HEK293 (cell line): ENCODE data around the gene DNHD1.

ENCODE experiments used
- CTCF ChIA-PET: fragments of 350-600 bp; formaldehyde crosslinking; extraction: SDS; loops from one replicate; lab custom pipeline; 2021; ENCODE audit warnings: antibody characterized with exemption; lab: Yijun Ruan, JAX
- POLR2A ChIA-PET: fragments of 300-600 bp; formaldehyde crosslinking; extraction: SDS; loops from one replicate; lab custom pipeline; 2020; ENCODE audit warnings: antibody characterized with exemption, inconsistent platforms; lab: Yijun Ruan, JAX
- H3K27ac ChIP-seq: fragments of 200-500 bp; sonication (Bioruptor generic); 2 replicates; pipeline ENCODE4 v1.5.1; 2014; ENCODE audit warnings: low read depth, low read length, control low read depth, inconsistent platforms; ENCODE audit errors: extremely low read depth
- H3K36me3 ChIP-seq, 2 experiments: fragments of 200-500 bp in 1 of 2; sonication (Bioruptor generic) in 1 of 2; 1 replicate in 1 of 2; 2 replicates in 1 of 2; pipeline ENCODE4 v1.5.1; 2014 to 2017; ENCODE audit warnings: inconsistent platforms in 2 of 2, low read length in 2 of 2; ENCODE audit not compliant: control insufficient read depth in 2 of 2, insufficient read depth in 1 of 2
- H3K4me1 ChIP-seq: fragments of 200-500 bp; sonication (Bioruptor generic); 2 replicates; pipeline ENCODE4 v1.5.1; 2014; ENCODE audit warnings: mild to moderate bottlenecking, low read length, inconsistent platforms; ENCODE audit not compliant: control insufficient read depth, insufficient read depth
- H3K4me3 ChIP-seq: 2 replicates; pipeline ENCODE4 v1.5.1; 2011; ENCODE audit warnings: low read depth, mild to moderate bottlenecking, control low read depth, low read length, moderate library complexity
- H3K9me3 ChIP-seq: fragments of 200-500 bp; sonication (Bioruptor generic); 2 replicates; pipeline ENCODE4 v1.5.1; 2014; ENCODE audit warnings: low read depth, low read length, inconsistent platforms; ENCODE audit not compliant: control insufficient read depth, insufficient read depth
- GLIS2 ChIP-seq: fragments of 450-650 bp; formaldehyde crosslinking; IDR thresholded peaks from 2 replicates; pipeline ENCODE4 v1.5.1; 2016; ENCODE audit warnings: missing biosample characterization, missing genetic modification characterization
- MYNN ChIP-seq: fragments of 450-650 bp; formaldehyde crosslinking; IDR thresholded peaks from 2 replicates; pipeline ENCODE4 v1.5.1; 2016; ENCODE audit warnings: missing biosample characterization, missing genetic modification characterization, borderline replicate concordance
- WT1 ChIP-seq: fragments of 450-650 bp; formaldehyde crosslinking; IDR thresholded peaks from 2 replicates; pipeline ENCODE4 v1.5.1; 2016; ENCODE audit warnings: missing biosample characterization, missing genetic modification characterization
- ZFHX2 ChIP-seq: fragments of 450-650 bp; formaldehyde crosslinking; conservative IDR thresholded peaks from 2 replicates; pipeline ENCODE4 v1.5.1; 2016; ENCODE audit warnings: missing biosample characterization, missing genetic modification characterization
- ZNF24 ChIP-seq: fragments of 450-650 bp; formaldehyde crosslinking; IDR thresholded peaks from 2 replicates; pipeline ENCODE4 v1.5.1; 2016; ENCODE audit warnings: missing biosample characterization, missing genetic modification characterization
- ZNF423 ChIP-seq: fragments of 450-650 bp; formaldehyde crosslinking; IDR thresholded peaks from 2 replicates; pipeline ENCODE4 v1.5.1; 2016; ENCODE audit warnings: missing biosample characterization, missing genetic modification characterization
- ZNF571 ChIP-seq: fragments of 450-650 bp; formaldehyde crosslinking; IDR thresholded peaks from 2 replicates; pipeline ENCODE4 v1.5.0; 2017; ENCODE audit warnings: missing biosample characterization, missing genetic modification characterization
- ZNF664 ChIP-seq: fragments of 450-650 bp; formaldehyde crosslinking; IDR thresholded peaks from 2 replicates; pipeline ENCODE4 v1.5.1; 2016; ENCODE audit warnings: missing biosample characterization, missing genetic modification characterization
- TF ChIP-seq, protein P1 (sequence below): fragments of 450-650 bp; formaldehyde crosslinking; IDR thresholded peaks from 2 replicates; pipeline ENCODE4 v1.5.1; 2016; ENCODE audit warnings: missing biosample characterization, missing genetic modification characterization
- TF ChIP-seq, protein P2 (sequence below): fragments of 450-650 bp; formaldehyde crosslinking; IDR thresholded peaks from 2 replicates; pipeline ENCODE4 v1.5.1; 2016; ENCODE audit warnings: missing biosample characterization, missing genetic modification characterization
- TF ChIP-seq, protein P3 (sequence below): fragments of 450-650 bp; formaldehyde crosslinking; IDR thresholded peaks from 2 replicates; pipeline ENCODE4 v1.5.1; 2017; ENCODE audit warnings: missing biosample characterization, missing genetic modification characterization
- TF ChIP-seq, protein P4 (sequence below): fragments of 450-650 bp; formaldehyde crosslinking; IDR thresholded peaks from 2 replicates; pipeline ENCODE4 v1.5.1; 2017; ENCODE audit warnings: missing biosample characterization, missing genetic modification characterization
- TF ChIP-seq, protein P5 (sequence below): fragments of 450-650 bp; formaldehyde crosslinking; IDR thresholded peaks from 2 replicates; pipeline ENCODE4 v1.5.1; 2017; ENCODE audit warnings: missing biosample characterization, missing genetic modification characterization
- TF ChIP-seq, protein P6 (sequence below): fragments of 450-650 bp; formaldehyde crosslinking; IDR thresholded peaks from 2 replicates; pipeline ENCODE4 v1.5.1; 2016; ENCODE audit warnings: missing biosample characterization, missing genetic modification characterization, low read depth
- TF ChIP-seq, protein P7 (sequence below): fragments of 450-650 bp; formaldehyde crosslinking; IDR thresholded peaks from 2 replicates; pipeline ENCODE4 v1.5.1; 2016; ENCODE audit warnings: missing biosample characterization, missing genetic modification characterization

DNHD1 gene

DNA sequence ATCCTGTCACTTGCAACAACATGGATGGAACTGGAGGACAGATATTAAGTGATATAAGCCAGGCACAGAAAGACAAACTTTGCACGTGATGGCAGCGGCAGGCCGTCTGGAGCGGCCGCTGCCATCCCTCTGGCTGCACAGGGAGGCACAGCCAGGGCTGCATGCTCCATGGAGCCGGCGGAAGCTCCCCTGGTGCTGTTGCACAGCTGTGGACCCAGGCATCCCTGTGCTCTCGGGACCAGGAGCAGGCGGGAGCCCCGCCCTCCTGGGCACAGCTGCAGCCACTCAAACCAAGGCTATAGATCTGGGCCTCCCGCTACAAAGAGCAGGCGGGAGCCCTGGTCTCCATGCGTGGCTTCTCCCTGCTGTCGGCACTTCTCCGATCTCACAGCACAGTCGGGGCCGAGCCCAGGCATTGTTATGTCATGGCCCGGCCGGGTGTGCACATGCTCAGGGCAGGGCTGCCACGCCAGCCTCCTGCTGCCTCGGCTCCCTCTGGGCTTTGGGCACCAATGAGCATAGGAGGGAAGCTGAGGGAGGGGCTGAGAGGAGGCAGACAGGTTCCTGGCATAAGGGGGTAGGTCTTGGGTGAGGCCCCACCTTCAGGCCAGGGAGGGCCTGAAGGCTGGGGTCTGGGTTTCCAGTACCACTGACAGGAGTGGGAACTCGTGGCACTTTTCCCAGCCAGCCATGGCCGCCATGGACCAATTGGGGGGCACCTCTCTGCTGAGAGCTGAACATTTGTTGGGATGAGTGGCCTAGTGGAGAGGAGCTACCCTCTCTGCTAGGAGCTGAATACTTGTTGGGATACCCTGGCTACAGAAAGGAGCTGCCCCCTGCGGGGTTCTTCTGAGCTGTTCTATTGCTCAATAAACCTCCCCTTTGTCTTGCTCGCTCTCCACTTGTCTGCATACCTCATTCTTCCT is 89.6 kb downstream of the DNHD1 start (continued):
- TF ChIP-seq, protein P1, sequence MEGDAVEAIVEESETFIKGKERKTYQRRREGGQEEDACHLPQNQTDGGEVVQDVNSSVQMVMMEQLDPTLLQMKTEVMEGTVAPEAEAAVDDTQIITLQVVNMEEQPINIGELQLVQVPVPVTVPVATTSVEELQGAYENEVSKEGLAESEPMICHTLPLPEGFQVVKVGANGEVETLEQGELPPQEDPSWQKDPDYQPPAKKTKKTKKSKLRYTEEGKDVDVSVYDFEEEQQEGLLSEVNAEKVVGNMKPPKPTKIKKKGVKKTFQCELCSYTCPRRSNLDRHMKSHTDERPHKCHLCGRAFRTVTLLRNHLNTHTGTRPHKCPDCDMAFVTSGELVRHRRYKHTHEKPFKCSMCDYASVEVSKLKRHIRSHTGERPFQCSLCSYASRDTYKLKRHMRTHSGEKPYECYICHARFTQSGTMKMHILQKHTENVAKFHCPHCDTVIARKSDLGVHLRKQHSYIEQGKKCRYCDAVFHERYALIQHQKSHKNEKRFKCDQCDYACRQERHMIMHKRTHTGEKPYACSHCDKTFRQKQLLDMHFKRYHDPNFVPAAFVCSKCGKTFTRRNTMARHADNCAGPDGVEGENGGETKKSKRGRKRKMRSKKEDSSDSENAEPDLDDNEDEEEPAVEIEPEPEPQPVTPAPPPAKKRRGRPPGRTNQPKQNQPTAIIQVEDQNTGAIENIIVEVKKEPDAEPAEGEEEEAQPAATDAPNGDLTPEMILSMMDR (tag by site-specific recombination), result no peak
- TF ChIP-seq ZNF571 (tag by site-specific recombination), result no peak

DNA sequence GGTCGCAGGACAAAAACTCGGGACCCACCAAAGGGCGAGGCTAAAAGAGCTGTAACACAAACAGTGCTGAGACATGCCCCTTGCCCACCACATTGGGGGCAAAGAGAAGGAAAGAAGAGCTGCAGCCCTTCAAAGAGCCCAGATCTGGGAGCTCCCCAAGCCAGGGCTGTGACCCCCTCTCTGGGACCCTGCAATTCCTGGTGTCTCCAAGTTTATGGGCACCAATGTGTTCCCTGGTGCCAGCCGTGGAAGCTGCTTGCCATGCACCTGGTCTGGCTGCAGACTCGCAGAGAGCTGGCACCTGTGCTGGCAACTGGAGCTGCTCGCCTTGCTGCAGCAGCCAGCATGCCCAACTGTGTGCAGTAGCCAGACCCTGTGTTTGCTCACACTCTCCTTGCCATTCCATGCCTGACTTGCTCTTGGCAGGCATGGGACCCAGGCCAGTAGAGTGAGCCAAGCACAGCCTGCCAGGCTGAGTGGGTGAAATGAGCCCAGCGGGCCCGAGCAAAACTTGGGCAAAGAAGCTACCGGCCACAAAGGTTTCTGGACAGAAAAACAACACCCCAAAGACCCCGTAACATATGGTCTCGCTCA is 90.4 kb downstream of the DNHD1 start:
- ChIA-PET POLR2A (no interaction called here), CTCF (interaction anchor here (0.8 kb wide), 1 partner anchor 208 kb away, joined by 3 read pairs; no protein-coding TSS in a partner anchor)
- no peaks in the 10 kb centered on the region for H3K9me3 ChIP-seq
- H3K4me1 ChIP-seq, result no peaks in the 10 kb centered on the region
- H3K27ac ChIP-seq, result no peak overlapping the region
- TF ChIP-seq, protein P2, sequence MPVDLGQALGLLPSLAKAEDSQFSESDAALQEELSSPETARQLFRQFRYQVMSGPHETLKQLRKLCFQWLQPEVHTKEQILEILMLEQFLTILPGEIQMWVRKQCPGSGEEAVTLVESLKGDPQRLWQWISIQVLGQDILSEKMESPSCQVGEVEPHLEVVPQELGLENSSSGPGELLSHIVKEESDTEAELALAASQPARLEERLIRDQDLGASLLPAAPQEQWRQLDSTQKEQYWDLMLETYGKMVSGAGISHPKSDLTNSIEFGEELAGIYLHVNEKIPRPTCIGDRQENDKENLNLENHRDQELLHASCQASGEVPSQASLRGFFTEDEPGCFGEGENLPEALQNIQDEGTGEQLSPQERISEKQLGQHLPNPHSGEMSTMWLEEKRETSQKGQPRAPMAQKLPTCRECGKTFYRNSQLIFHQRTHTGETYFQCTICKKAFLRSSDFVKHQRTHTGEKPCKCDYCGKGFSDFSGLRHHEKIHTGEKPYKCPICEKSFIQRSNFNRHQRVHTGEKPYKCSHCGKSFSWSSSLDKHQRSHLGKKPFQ (tag by site-specific recombination), result no peak
- TF ChIP-seq GLIS2, result no peak
- TF ChIP-seq, protein P3, sequence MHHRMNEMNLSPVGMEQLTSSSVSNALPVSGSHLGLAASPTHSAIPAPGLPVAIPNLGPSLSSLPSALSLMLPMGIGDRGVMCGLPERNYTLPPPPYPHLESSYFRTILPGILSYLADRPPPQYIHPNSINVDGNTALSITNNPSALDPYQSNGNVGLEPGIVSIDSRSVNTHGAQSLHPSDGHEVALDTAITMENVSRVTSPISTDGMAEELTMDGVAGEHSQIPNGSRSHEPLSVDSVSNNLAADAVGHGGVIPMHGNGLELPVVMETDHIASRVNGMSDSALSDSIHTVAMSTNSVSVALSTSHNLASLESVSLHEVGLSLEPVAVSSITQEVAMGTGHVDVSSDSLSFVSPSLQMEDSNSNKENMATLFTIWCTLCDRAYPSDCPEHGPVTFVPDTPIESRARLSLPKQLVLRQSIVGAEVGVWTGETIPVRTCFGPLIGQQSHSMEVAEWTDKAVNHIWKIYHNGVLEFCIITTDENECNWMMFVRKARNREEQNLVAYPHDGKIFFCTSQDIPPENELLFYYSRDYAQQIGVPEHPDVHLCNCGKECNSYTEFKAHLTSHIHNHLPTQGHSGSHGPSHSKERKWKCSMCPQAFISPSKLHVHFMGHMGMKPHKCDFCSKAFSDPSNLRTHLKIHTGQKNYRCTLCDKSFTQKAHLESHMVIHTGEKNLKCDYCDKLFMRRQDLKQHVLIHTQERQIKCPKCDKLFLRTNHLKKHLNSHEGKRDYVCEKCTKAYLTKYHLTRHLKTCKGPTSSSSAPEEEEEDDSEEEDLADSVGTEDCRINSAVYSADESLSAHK (tag by site-specific recombination), result no peak
- no peak for TF ChIP-seq ZNF423 (tag by site-specific recombination)
- TF ChIP-seq ZNF664 (tag by site-specific recombination), result no peak
- no peak for TF ChIP-seq ZFHX2 (tag by site-specific recombination)
- TF ChIP-seq, protein P4, sequence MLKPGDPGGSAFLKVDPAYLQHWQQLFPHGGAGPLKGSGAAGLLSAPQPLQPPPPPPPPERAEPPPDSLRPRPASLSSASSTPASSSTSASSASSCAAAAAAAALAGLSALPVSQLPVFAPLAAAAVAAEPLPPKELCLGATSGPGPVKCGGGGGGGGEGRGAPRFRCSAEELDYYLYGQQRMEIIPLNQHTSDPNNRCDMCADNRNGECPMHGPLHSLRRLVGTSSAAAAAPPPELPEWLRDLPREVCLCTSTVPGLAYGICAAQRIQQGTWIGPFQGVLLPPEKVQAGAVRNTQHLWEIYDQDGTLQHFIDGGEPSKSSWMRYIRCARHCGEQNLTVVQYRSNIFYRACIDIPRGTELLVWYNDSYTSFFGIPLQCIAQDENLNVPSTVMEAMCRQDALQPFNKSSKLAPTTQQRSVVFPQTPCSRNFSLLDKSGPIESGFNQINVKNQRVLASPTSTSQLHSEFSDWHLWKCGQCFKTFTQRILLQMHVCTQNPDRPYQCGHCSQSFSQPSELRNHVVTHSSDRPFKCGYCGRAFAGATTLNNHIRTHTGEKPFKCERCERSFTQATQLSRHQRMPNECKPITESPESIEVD, result no peak
- TF ChIP-seq, protein P5, sequence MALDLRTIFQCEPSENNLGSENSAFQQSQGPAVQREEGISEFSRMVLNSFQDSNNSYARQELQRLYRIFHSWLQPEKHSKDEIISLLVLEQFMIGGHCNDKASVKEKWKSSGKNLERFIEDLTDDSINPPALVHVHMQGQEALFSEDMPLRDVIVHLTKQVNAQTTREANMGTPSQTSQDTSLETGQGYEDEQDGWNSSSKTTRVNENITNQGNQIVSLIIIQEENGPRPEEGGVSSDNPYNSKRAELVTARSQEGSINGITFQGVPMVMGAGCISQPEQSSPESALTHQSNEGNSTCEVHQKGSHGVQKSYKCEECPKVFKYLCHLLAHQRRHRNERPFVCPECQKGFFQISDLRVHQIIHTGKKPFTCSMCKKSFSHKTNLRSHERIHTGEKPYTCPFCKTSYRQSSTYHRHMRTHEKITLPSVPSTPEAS, result no peak
- TF ChIP-seq WT1, result no peak
- TF ChIP-seq ZNF24 (tag by site-specific recombination), result no peak
- TF ChIP-seq, all 188 proteins: peak for 0
- Histone ChIP-seq H3K4me3 (no peak overlapping the region), H3K36me3 (peaks cover 0 to 17% of the 10 kb centered on the region in 2 experiments)

DNA sequence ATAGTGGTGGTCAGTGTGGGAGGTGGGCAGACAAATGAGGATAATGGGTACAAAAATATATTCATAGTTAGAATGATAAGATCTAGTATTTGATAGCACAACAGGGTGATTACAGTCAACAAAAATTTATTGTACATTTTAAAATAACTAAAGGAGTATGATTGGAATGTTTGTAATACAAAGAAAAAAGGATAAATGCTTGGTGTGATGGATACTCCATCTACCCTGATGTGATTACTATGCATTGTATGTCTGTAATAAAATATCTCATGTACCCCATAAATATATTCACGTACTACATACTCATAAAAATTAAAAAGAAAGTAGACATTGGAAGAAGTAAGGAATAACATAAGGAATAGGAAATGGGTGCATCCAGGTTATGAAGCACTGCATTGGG is 90.9 kb downstream of the DNHD1 start:
- POLR2A ChIA-PET, result no interaction called here
- CTCF ChIA-PET, result interaction anchor here (0.8 kb wide), 1 partner anchor 209 kb away, joined by 3 read pairs; no protein-coding TSS in a partner anchor
- TF ChIP-seq, protein P6, sequence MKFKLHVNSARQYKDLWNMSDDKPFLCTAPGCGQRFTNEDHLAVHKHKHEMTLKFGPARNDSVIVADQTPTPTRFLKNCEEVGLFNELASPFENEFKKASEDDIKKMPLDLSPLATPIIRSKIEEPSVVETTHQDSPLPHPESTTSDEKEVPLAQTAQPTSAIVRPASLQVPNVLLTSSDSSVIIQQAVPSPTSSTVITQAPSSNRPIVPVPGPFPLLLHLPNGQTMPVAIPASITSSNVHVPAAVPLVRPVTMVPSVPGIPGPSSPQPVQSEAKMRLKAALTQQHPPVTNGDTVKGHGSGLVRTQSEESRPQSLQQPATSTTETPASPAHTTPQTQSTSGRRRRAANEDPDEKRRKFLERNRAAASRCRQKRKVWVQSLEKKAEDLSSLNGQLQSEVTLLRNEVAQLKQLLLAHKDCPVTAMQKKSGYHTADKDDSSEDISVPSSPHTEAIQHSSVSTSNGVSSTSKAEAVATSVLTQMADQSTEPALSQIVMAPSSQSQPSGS (tag by site-specific recombination), result no peak
- TF ChIP-seq MYNN (tag by site-specific recombination), result no peak
- TF ChIP-seq, protein P7, sequence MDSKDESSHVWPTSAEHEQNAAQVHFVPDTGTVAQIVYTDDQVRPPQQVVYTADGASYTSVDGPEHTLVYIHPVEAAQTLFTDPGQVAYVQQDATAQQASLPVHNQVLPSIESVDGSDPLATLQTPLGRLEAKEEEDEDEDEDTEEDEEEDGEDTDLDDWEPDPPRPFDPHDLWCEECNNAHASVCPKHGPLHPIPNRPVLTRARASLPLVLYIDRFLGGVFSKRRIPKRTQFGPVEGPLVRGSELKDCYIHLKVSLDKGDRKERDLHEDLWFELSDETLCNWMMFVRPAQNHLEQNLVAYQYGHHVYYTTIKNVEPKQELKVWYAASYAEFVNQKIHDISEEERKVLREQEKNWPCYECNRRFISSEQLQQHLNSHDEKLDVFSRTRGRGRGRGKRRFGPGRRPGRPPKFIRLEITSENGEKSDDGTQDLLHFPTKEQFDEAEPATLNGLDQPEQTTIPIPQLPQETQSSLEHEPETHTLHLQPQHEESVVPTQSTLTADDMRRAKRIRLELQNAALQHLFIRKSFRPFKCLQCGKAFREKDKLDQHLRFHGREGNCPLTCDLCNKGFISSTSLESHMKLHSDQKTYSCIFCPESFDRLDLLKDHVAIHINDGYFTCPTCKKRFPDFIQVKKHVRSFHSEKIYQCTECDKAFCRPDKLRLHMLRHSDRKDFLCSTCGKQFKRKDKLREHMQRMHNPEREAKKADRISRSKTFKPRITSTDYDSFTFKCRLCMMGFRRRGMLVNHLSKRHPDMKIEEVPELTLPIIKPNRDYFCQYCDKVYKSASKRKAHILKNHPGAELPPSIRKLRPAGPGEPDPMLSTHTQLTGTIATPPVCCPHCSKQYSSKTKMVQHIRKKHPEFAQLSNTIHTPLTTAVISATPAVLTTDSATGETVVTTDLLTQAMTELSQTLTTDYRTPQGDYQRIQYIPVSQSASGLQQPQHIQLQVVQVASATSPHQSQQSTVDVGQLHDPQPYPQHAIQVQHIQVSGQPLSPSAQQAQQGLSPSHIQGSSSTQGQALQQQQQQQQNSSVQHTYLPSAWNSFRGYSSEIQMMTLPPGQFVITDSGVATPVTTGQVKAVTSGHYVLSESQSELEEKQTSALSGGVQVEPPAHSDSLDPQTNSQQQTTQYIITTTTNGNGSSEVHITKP (tag by site-specific recombination), result no peak

More for the DNA sequence above, 90.9 kb downstream of the DNHD1 start:
- Histone ChIP-seq H3K4me3 (no peak overlapping the region), H3K9me3 (no peaks in the 10 kb centered on the region), H3K4me1 (no peaks in the 10 kb centered on the region), H3K36me3 (peaks cover 0 to 23% of the 10 kb centered on the region in 2 experiments), H3K27ac (no peak overlapping the region)
